Testis (tissue), 3 donors: ENCODE measurements around the gene KCNQ5. TPM values are rescaled to one million over a fixed set of nuclear protein-coding genes. Genes with fewer than 3 reads are reported as not detected.

Experiments used
- DNase-seq: peaks from one replicate; pipeline ENCODE4 v3.0.0-alpha.2; 2019
- H3K27ac ChIP-seq, 2 donors: fragments of 200-600 bp; sonication (generic); one replicate each; pipeline ENCODE4 v1.5.1; 2019
- H3K27me3 ChIP-seq: fragments of 200-600 bp; sonication (generic); one replicate; pipeline ENCODE4 v1.5.1; 2019
- H3K36me3 ChIP-seq: fragments of 200-600 bp; sonication (generic); one replicate; pipeline ENCODE4 v1.5.1; 2017; ENCODE audit warnings: low read depth; ENCODE audit errors: missing control alignments
- H3K4me1 ChIP-seq: fragments of 200-600 bp; sonication (generic); one replicate; pipeline ENCODE4 v1.5.1; 2019
- H3K4me3 ChIP-seq, 2 donors: fragments of 200-600 bp; sonication (generic); one replicate each; pipeline ENCODE4 v1.5.1; 2017 to 2019
- H3K9me3 ChIP-seq: fragments of 200-600 bp; sonication (generic); one replicate; pipeline ENCODE4 v1.5.1; 2017
- POLR2A ChIP-seq: fragments of 450-650 bp; IDR thresholded peaks from one replicate; pipeline ENCODE4 v1.6.1; 2017; ENCODE audit warnings: antibody characterized with exemption, mild to moderate bottlenecking, moderate library complexity
- WGBS, 2 donors: methylation state at CpG; one replicate each; pipeline ENCODE4 v1.1.5; 2018; 5-methylcytosine and 5-hydroxymethylcytosine counted together
- intact Hi-C: fragments of 100-400 bp; cut with DNase I; formaldehyde crosslinking; loops from one replicate; pipeline ENCODE4 v1.15.1; 2023; ENCODE audit warnings: low total_unique reads
- polyA plus RNA-seq: library from polyadenylated mRNA; stranded (reverse); fragments of 350-450 nt; fragmentation: Illumina TruSeq; extraction: RNeasy Lipid Tissue Mini Kit (QIAGEN cat#74804); gene quantifications from one replicate; pipeline ENCODE4 v1.2.3, GENCODE V29; 2014; ENCODE audit warnings: low read depth, low replicate concordance; ENCODE audit not compliant: insufficient read depth
- total RNA-seq, 2 donors: library from RNA; depleted of rRNA; stranded (reverse); fragments of >200 nt; gene quantifications; one replicate each; pipeline ENCODE4 v1.2.3, GENCODE V29; 2016
- TF ChIP-seq, protein P1 (sequence below), 3 experiments: fragments of 450-650 bp in 2 of 3; fragments of 200-600 bp in 1 of 3; sonication (generic) in 1 of 3; IDR thresholded peaks; one replicate each; pipeline ENCODE4 v1.5.1; 2016 to 2019; ENCODE audit warnings: antibody characterized with exemption in 3 of 3, mild to moderate bottlenecking in 2 of 3, moderate library complexity in 1 of 3

KCNQ5 gene
- total and polyA plus RNA-seq, 3 donors from 2014 or later, result 0.43 to 1.1 (median 0.73) TPM

DNA sequence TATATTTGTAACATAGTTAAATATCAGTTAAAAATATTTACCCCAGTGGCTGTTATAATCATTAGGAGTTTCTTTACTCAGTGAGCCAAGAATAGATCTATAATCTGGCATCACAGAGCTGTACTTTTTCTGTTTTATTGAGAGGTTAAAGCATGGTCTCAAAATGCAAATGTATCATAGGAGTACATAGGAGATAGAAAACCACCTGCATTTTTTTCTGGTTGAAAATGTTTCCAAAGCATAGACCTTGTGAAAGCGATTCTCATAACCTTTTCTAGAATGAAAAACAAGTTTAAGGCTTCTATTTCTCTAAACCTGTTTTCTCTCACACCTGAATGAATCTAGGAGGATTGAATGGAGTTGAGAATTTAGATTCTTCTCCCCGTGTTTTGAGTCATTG, 14.4 kb downstream of the KCNQ5 start:
- H3K4me1 ChIP-seq, result no peaks in the 10 kb centered on the region
- 81 to 83% methylated on average over 2 of the region's 2 CpGs for WGBS, 2 donors
- DNase-seq, result no peak
- no peaks in the 10 kb centered on the region for H3K27me3 ChIP-seq
- H3K4me3 ChIP-seq, result no peak overlapping the region
- intact Hi-C loops, result no loop called here
- H3K9me3 ChIP-seq, result no peaks in the 10 kb centered on the region
- no peak overlapping the region for H3K27ac ChIP-seq
- H3K36me3 ChIP-seq, result no peaks in the 10 kb centered on the region
- no peak for TF ChIP-seq POLR2A
- TF ChIP-seq, protein P1, sequence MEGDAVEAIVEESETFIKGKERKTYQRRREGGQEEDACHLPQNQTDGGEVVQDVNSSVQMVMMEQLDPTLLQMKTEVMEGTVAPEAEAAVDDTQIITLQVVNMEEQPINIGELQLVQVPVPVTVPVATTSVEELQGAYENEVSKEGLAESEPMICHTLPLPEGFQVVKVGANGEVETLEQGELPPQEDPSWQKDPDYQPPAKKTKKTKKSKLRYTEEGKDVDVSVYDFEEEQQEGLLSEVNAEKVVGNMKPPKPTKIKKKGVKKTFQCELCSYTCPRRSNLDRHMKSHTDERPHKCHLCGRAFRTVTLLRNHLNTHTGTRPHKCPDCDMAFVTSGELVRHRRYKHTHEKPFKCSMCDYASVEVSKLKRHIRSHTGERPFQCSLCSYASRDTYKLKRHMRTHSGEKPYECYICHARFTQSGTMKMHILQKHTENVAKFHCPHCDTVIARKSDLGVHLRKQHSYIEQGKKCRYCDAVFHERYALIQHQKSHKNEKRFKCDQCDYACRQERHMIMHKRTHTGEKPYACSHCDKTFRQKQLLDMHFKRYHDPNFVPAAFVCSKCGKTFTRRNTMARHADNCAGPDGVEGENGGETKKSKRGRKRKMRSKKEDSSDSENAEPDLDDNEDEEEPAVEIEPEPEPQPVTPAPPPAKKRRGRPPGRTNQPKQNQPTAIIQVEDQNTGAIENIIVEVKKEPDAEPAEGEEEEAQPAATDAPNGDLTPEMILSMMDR (IDR thresholded peaks at IDR 0.05), result no peak

DNA sequence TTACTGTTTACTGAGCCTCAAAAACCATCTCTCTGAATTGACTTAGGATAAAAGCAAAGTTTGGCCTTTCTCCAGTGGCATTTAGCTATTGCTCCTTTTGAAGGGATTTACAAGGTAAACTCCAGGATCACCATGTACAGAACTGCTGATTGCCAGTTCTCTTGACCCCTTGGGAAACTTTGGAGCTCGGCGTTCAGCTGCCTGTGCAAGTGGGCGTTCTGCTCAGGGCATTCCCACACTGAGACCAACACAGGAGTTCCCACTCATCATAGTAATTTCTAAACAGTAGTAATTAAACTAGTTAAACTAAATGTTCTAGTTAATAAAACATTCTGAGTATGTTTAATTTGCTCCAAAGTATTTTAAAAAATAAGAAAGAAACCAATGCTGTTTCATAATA, 14.9 kb downstream of the KCNQ5 start:
- TF ChIP-seq POLR2A, result no peak
- TF ChIP-seq, protein P1 (IDR thresholded peaks at IDR 0.05), result no peak
- Histone ChIP-seq H3K27me3 (no peaks in the 10 kb centered on the region), H3K4me3 (no peak overlapping the region), H3K36me3 (no peaks in the 10 kb centered on the region), H3K27ac (no peak overlapping the region), H3K9me3 (no peaks in the 10 kb centered on the region), H3K4me1 (no peaks in the 10 kb centered on the region)
- intact Hi-C loops, result no loop called here
- no peak for DNase-seq
- 60 to 69% methylated on average over 3 of the region's 3 CpGs for WGBS, 2 donors

DNA sequence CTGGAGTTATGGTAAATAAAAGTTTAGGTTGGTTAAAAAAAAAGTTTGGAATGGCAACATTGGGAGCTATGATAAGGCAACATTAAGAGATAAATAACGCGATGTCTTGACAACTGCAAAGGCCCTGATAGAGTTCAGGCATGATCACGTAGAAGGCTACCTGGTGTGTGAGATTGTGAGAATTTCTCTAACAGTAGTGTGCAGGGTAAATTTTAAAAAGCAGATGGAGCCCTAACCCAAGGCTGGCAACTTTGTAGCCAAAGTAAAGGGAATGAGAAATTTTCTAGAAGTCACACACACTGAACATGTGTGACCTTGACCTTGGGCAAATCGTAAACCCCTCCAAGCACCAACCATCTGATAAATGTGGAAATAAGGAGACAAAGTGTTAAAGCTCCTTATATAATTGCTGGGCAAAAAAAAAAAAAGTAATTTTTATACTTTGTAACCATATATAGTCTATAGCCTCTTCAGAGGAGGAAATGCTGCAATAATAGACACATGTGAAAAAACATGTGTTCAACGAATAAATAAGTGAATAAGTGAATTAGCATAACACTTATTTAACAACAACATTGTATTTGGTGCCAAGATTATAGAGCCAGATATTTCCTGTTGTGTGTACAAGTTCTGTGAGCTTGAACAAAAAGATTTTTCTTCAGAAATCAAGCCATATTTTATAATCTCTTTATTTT, 18.2 kb downstream of the KCNQ5 start:
- H3K27me3 ChIP-seq, result no peaks in the 10 kb centered on the region
- H3K4me1 ChIP-seq, result no peaks in the 10 kb centered on the region
- H3K36me3 ChIP-seq, result no peaks in the 10 kb centered on the region
- DNase-seq, result no peak
- TF ChIP-seq POLR2A, result no peak
- TF ChIP-seq, protein P1 (IDR thresholded peaks at IDR 0.05), result no peak
- no peaks in the 10 kb centered on the region for H3K9me3 ChIP-seq
- WGBS, 2 donors, result 65 to 73% methylated on average over 5 of the region's 5 CpGs
- H3K4me3 ChIP-seq, result no peak overlapping the region
- intact Hi-C loops, result no loop called here
- H3K27ac ChIP-seq, result no peak overlapping the region

DNA sequence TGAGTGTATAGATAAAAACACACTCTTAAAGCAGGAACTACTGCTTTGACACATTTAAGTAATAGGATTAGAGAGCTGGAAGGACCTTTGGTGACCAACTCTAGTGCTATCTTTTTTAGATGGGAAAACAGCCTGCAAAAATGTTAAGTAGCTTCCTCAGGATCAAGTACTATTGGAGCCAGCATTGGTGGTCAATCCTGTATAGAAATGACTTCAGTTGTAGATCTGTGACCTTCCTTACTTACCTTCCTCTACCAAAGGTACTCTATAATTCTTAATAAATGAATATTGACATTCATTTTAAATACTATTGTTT, 18.7 kb downstream of the KCNQ5 start:
- no peak for DNase-seq
- H3K27ac ChIP-seq, result no peak overlapping the region
- H3K27me3 ChIP-seq, result no peaks in the 10 kb centered on the region
- intact Hi-C loops, result no loop called here
- no peaks in the 10 kb centered on the region for H3K4me1 ChIP-seq
- H3K4me3 ChIP-seq, result no peak overlapping the region
- no peaks in the 10 kb centered on the region for H3K9me3 ChIP-seq
- TF ChIP-seq, protein P1 (IDR thresholded peaks at IDR 0.05), result no peak
- TF ChIP-seq POLR2A, result no peak
- no peaks in the 10 kb centered on the region for H3K36me3 ChIP-seq

DNA sequence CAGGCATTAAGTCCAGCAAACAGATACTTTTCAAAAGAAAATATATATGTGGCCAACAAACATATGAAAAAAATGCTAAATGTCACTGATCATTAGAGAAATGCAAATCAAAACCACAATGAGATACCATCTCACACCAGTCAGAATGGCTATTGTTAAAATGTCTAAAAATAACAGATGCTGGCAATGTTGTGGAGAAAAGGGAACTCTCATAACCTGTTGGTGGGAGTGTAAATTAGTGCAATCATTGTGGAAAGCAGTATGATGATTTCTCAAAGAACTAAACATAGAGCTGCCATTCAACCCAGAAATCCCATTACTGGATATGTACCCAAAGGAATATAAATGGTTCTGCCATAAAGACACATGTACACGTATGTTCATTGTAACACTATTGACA, 20.6 kb downstream of the KCNQ5 start:
- intact Hi-C loops, result no loop called here
- no peak for DNase-seq

More for the DNA sequence above, 20.6 kb downstream of the KCNQ5 start:
- no peaks in the 10 kb centered on the region for H3K4me1 ChIP-seq
- TF ChIP-seq, protein P1 (IDR thresholded peaks at IDR 0.05), result no peak
- no peak for TF ChIP-seq POLR2A
- no peaks in the 10 kb centered on the region for H3K27me3 ChIP-seq
- WGBS, 2 donors, result 84 to 97% methylated on average over 1 of the region's 1 CpG
- no peaks in the 10 kb centered on the region for H3K36me3 ChIP-seq
- no peaks in the 10 kb centered on the region for H3K9me3 ChIP-seq
- no peak overlapping the region for H3K27ac ChIP-seq
- no peak overlapping the region for H3K4me3 ChIP-seq
